ENCODE results near the gene FGF19.
A peak's percentile ranks its signal among the peaks of the same experiment; 100 is the strongest.
"Not testable (repeated sequence)": the region's sequence is repeated elsewhere in the genome, so short reads cannot be mapped to it uniquely, and the experiment has no call there.

FGF19 gene

DNA sequence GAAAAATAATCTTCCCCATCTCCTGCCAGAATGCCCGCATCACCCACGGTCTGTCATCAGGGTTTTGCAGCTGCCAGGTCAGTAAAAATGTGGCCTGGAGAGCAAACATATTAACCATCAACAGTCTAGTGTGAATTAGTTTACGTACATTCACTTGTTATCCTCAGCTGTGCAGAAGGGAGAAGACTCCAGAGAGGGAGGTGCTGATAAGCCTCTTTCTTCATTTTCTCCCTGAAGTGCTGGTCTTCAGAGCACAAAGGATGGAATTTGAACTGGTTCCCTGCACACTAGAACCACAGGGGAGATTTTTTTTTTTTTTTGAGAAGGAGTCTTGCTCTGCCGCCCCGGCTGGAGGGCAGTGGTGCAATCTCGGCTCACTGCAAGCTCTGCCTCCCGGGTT is 8.2 kb downstream of the FGF19 start:
- DNase-seq, result no peak

DNA sequence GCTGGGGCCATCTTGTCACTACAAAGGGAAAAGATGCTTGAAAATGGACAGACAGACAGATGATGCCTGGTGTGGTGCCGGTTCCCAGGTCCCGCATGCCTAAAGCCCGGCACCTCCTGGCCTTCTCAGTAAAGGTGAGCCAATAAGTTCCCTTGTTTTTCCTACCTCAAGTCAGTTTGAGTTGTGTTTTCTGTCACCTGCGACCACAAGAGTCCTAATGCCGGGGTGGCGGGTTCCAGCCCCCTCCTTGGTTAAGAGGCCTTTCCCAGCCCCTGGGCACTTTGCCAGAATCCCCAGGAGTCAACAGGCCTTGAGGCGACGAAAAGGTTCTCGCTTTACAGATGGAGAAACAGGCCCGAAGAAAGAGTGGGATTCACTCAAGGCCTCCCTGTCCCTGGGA is 9.0 kb downstream of the FGF19 start:
- no peak for DNase-seq

GRCh38 chr11:69692422-69692821 is 11.4 kb downstream of the FGF19 start:
- no peak for DNase-seq

- DNase-seq, result no peak
Measured at GRCh38 chr11:69691463-69691862, 12.4 kb downstream of the FGF19 start.

DNA sequence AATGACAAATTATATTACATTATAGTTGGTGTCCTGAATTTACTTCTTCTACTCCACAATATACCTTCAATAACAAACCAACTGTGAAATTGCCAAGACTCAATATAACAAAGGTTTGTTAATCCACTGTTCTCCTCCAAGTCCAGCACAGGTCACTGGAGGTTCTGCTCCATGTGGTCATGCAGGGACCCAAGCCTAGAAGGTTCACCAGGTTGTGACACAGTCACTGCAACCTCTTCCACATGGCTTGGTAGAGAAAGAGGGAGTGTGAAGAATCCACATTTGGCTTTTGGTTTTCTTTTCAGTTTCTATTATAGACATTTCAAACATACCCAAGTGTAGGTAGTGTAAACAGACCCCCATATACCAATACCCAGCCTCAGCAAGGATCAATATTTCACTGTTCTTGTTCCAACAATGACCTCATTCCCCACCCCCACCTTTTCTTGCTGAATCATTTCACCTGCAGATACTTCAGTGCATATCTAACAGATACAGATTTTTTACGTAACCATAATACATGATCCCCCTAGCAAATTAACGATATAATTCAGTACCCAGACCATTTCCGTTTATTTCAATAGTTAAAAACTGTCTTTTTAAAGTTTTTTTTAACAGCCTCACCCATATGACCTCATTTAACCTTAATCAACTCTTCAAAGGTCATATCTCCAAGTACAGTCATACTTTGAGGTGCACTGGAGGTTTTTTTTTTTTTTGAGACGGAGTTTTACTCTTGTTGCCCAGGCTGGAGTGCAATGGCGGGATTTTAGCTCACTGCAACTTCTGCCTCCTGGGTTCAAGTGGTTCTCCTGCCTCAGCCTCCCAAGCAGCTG is 14.1 kb downstream of the FGF19 start:
- DNase-seq, result no peak

- not testable (repeated sequence) for DNase-seq
Measured at GRCh38 chr11:69687969-69688771, 15.7 kb downstream of the FGF19 start.

GRCh38 chr11:69686856-69687255 is 17.0 kb downstream of the FGF19 start:
- no peak for DNase-seq

DNA sequence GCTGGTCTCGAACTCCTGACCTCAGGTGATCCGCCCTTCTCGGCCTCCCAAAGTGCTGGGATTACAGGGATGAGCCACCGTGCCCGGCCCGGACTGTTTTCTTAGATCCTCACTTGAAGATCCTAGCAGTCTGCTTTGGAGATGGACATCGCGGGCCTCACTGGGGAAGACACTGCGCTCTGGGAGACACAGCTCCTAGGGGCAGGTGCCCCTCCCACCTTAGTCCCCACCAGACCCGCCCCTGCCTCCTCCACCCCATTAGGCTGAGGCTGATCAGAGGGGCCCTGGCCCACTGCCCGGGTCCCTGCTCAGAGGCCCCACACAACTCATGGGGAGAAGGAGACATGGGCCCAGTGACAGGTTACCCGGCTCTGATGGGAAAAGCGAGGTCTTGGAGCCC is 17.4 kb downstream of the FGF19 start:
- no peak for DNase-seq

GRCh38 chr11:69685348-69685747 is 18.5 kb downstream of the FGF19 start:
- DNase-seq, result no peak

GRCh38 chr11:69684651-69685050 is 19.2 kb downstream of the FGF19 start:
- no peak for DNase-seq

- DNase-seq, result no peak
Measured at GRCh38 chr11:69683764-69684333, 20.0 kb downstream of the FGF19 start.

DNA sequence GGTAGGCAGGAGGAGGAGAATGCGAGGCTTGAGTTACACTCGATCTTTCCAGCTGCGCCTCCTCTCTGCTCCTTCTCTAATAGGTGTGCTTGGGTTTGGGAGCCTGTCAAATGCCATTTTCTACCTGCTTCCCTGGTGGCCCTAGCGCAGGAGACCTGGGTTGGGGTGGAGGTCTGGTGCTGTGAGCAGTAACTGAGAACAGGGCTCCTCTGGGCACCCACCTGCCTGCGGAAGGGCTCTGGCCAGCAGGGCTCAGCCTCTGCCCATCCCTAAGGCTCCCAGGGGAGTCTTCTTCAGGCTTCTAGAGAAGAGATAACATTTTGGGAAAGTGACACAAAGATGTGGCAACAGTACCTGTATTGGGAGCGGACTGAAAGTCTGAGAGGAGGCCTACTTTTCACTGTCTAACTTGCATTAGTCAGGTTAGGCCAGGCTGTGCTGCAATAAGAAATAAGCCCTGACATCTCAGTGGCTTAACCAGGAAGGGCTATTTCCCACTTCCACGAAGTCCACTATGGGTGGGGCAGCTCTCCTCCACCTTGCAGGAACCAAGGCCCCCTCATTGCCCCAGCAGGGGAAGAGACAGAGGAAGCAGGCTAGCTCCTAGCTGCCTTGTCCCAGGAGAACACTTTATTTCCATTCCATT is 21.0 kb downstream of the FGF19 start:
- no peak for DNase-seq

DNA sequence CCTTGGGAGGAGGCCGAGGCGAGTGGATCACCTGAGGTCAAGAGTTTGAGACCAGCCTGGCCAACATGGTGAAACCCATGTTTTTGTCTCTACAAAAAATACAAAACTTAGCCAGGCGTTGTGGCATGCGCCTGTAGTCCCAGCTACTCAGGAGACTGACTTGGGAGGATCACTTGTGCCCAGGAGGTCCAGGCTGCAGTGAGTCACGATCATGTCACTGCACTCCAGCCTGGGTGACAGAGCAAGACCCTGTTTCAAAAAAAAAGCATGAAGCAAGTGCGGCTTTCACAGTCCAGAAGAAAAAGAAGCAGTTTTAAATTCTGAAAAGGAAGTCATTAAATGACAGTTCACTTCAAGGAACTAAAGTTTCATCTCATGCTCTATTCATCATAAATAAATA is 21.6 kb downstream of the FGF19 start:
- no peak for DNase-seq

DNA sequence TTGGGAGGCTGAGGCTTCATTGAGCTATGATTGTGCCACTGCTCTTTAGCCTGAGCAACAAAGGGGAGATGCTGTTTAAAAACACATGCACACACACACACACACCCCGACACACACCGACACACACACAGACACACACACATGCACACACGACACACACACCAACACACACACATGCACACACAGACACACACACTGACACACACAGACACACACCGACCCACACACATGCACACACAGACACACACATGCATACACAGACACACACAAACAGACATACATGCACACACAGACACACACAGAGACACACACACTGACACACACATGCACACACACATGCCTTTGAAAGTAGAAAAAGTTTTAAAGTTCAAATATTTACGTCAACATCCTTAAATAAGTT is 23.1 kb downstream of the FGF19 start:
- no peak for DNase-seq

DNA sequence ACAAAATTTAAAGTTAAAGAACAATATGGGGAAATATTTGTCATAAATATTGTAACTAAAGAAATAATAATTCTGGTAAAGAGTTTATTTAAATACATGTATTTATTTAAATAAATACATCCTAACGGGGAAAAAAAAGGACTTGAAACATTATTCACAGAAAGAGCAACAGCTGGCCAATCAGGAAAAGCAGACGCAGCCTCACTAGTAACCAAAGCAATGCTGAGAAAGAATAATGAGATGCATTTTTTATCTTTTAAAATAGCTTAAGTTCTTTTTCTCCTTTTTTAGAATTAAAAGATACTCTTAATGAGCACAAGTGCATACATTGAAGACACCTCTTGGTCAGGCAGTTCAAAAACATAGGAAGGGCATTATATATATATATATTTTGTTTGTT is 26.1 kb downstream of the FGF19 start:
- no peak for DNase-seq

- peak; percentile 96 to 99 (median 98) for DNase-seq
Measured at GRCh38 chr11:69674886-69675714, 28.7 kb downstream of the FGF19 start, which contains the start of gene LTO1. TSS of gene LTO1 (minus strand) at chr11:69675353. CDS start at chr11:69675239, 114 bp downstream.

DNA sequence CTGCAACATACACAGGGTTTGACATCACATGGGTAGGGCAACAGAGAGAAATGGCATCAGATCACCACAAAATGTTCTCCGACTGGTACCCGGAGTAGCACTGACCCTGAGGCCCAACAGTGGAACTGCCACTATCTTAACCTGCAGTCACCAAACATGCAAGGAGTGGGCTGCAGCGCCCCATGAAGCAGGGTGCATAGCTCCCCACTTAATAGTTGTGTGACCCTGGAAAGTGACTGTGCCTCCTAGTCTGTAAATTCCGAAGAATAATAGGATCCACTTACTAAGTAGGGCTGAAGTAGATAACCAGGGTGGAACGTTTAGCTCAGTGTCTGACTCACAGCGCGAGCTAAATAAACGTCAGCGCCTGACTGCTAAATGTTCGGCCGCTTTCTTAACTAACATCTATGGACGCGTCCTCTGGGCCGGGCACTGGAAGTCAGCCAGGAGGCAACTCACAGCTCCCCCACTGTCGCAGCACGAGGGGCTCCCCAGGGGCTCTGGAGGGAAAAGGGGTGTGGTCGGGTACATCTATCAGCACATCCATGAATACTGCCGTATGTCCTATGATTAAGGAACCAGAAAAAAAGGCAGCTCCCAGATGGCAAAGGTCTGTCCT is 29.4 kb downstream of the FGF19 start:
- peak; percentile 57 to 72 (median 65) for DNase-seq

DNA sequence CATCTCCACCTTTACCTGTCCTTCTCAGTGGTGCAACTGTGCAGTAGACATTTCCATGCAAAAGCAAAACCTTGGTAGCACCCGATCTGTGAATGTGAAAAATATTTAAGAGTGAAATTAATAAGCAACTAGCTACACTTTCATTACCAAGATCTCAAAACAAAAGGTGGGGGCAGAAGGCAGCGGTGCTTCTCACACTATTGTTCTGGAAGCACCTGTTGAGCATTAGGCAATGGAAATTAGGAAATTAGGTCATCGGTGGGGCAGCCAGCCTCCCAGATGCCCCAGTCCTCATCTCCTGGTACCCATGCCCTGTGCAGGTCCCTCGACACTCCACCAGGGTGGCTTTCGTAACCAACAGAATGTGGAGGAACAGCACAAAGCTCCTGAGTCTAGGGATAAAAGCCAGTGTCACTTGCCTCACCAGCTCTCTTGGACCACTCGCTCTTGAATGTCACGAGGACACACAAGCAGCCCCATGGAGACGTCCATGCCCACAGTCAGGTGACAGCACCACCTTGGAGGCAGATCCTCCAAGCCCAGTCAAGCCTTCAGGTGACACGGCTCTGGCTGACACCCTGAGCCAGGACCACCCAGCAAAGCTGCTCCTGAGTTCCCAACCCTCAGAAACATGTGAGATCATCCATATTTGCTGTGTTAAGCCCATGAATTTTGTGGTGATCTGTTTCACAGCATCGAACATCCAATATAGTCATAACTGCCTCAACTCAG is 31.9 kb downstream of the FGF19 start:
- DNase-seq, result no peak

DNA sequence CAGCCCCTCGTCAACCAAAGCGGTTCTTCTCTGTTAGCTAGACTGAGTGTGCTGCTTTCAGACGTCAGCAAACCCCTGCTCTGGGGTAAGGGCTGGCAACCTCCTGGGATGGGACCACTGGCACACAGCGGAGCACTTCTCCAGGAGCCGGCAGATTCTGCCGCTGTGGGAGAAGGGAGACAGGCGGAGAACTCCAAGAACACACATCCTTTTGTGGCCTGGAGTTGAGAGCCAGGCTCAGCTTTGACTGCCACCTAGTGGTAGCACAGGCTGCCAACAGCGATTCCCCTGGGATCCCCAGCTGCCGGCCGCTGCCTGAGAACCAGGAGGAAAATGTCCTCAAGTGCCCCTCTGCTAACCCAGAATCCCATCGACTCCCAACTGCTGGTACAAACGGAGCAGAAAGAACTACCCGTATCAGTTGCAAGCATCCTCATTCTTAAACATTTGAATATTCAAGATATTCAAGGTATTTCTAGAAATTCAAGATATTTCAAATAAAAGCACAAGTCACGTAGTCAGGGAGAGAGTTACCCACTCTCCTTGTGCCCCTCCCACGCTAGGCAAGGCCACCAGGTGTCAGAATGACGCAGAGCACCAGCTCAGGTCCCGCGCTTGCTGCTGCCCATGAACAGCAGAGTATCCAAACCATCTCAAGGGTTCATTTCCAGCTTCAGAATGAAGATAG is 33.5 kb downstream of the FGF19 start:
- DNase-seq, result peak; percentile 80 to 86 (median 82)

DNA sequence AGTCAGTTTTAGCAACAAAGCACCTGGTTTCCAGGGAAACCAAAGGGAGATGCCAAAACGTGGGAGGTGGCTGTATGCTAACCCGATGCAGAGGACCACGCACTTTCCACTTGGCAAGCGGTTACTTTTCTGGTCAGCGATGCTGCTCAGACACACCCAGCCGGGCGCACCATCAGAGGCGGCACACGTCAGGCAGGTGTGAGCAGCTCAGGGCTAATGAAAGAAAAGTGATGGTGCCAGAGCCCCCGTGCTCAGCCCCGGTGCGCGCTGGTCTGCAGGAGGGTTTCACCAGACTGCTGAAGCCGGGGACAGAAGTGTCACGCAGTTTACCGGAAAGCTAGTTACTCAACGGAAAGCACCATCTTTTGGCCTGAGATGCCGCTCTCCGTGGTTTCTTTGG is 34.3 kb downstream of the FGF19 start:
- no peak for DNase-seq

Data from suppressor macrophage treated with lipopolysaccharide for 1 hour (primary cell).